ENCODE measurements around the gene PXT1. TPM values are rescaled to one million over a fixed set of nuclear protein-coding genes. Genes with fewer than 3 reads are reported as not detected.

PXT1 gene
- total and polyA plus RNA-seq, 4 donors: not detected

DNA sequence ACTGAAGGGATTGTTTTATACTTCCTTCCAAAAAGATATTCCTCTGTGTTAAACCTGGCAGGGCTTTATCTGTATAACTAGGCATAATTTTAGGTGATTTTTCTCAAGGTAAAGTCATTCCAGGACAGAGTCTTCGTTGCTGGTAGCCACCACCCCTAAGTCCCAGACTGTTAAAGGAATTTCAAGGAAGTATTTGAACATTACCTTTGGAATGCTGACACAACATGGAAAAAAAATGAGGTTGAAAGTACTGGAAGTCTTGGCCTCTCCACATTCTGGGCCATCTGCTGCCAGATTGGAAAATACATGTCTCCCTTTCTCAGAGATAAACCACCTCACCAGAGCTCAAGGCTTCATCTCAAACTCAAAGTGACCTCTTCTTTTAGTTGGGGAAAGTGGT is 28.2 kb downstream of the PXT1 start:
- Histone ChIP-seq H3K9ac (ENCODE audit: low read depth in 1 of 2, low read length in 2 of 2) (no peak overlapping the region), H3K27me3 (ENCODE audit: control insufficient read depth in 4 of 4, insufficient read depth in 4 of 4, low read length in 3 of 4) (no peaks in the 10 kb centered on the region), H3K4me1 (ENCODE audit: control insufficient read depth in 4 of 4, insufficient read depth in 4 of 4, low read length in 3 of 4) (peaks cover 0 to 9% (median 0%) of the 10 kb centered on the region in 4 donors), H3K9me3 (ENCODE audit: control insufficient read depth in 4 of 4, low read length in 3 of 4) (no peaks in the 10 kb centered on the region), H3K27ac (ENCODE audit: low read depth in 1 of 2, low read length in 2 of 2) (no peak overlapping the region), H3K4me3 (ENCODE audit: low read depth in 1 of 3, low read length in 3 of 3) (no peak overlapping the region), H3K36me3 (ENCODE audit: control insufficient read depth in 4 of 4, insufficient read depth in 3 of 4, low read depth in 1 of 4, low read length in 3 of 4) (no peaks in the 10 kb centered on the region)
- DNase-seq (ENCODE audit: low spot score): no peak
- TF ChIP-seq SP1 (IDR thresholded peaks at IDR 0.05) (no peak), CTCF (IDR thresholded peaks at IDR 0.05; ENCODE audit: low read depth, low read length, missing input control) (no peak), RXRA (IDR thresholded peaks at IDR 0.05) (no peak), RAD21 (IDR thresholded peaks at IDR 0.05) (no peak), ATF3 (IDR thresholded peaks at IDR 0.05) (no peak), GABPA (IDR thresholded peaks at IDR 0.05 in 1 of 2, conservative IDR thresholded peaks at IDR 0.05 in 1 of 2) (no peak), EGR1 (IDR thresholded peaks at IDR 0.05; ENCODE audit: low read depth in 2 of 2) (no peak), JUND (IDR thresholded peaks at IDR 0.05) (no peak), FOXA2 (IDR thresholded peaks at IDR 0.05) (no peak), NR2F2 (IDR thresholded peaks at IDR 0.05) (no peak), MAX (IDR thresholded peaks at IDR 0.05) (no peak), HNF4G (IDR thresholded peaks at IDR 0.05) (no peak), TAF1 (conservative IDR thresholded peaks at IDR 0.05) (no peak), FOXA1 (IDR thresholded peaks at IDR 0.05) (no peak), REST (IDR thresholded peaks at IDR 0.05) (no peak), HNF4A (conservative IDR thresholded peaks at IDR 0.05) (no peak), YY1 (IDR thresholded peaks at IDR 0.05) (no peak)
- TF ChIP-seq, protein P1, sequence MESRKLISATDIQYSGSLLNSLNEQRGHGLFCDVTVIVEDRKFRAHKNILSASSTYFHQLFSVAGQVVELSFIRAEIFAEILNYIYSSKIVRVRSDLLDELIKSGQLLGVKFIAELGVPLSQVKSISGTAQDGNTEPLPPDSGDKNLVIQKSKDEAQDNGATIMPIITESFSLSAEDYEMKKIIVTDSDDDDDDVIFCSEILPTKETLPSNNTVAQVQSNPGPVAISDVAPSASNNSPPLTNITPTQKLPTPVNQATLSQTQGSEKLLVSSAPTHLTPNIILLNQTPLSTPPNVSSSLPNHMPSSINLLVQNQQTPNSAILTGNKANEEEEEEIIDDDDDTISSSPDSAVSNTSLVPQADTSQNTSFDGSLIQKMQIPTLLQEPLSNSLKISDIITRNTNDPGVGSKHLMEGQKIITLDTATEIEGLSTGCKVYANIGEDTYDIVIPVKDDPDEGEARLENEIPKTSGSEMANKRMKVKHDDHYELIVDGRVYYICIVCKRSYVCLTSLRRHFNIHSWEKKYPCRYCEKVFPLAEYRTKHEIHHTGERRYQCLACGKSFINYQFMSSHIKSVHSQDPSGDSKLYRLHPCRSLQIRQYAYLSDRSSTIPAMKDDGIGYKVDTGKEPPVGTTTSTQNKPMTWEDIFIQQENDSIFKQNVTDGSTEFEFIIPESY (IDR thresholded peaks at IDR 0.05): no peak
- 41% methylated on average over 1 of the region's 1 CpG for WGBS
